HG02763 (cell line): Measurements from ENCODE around the gene GPRC5C.

Source experiments
- ATAC-seq: cut with Tn5 transposase; IDR thresholded peaks from one replicate; pipeline ENCODE4 v1.9.1; 2021; ENCODE audit warnings: mild to moderate bottlenecking, moderate library complexity; ENCODE audit not compliant: unreplicated experiment

Gene GPRC5C

GRCh38 chr17:74431568-74432423 lies at the start of gene GPRC5C:
Gene GPRC5C, plus strand, starts transcription at chr17:74432088. Its CDS starts 7,689 bp downstream, at chr17:74439777.
- no peak for ATAC-seq

- no peak for ATAC-seq
Observed at GRCh38 chr17:74383141-74383540, 48.7 kb upstream of the GPRC5C start.

GRCh38 chr17:74385201-74385600 lies 46.7 kb upstream of the GPRC5C start:
- no peak for ATAC-seq

GRCh38 chr17:74386386-74386785 lies 45.5 kb upstream of the GPRC5C start:
- no peak for ATAC-seq

GRCh38 chr17:74387365-74388218 lies 44.3 kb upstream of the GPRC5C start:
- no peak for ATAC-seq

- no peak for ATAC-seq
Observed at GRCh38 chr17:74389084-74389753, 42.7 kb upstream of the GPRC5C start.

GRCh38 chr17:74389937-74390679 lies 41.8 kb upstream of the GPRC5C start:
- ATAC-seq, result no peak

- no peak for ATAC-seq
Observed at GRCh38 chr17:74390680-74391653, 40.9 kb upstream of the GPRC5C start.

- ATAC-seq, result no peak
Observed at GRCh38 chr17:74391771-74392170, 40.1 kb upstream of the GPRC5C start.

GRCh38 chr17:74392848-74393247 lies 39.0 kb upstream of the GPRC5C start:
- ATAC-seq, result no peak

- no peak for ATAC-seq
Observed at GRCh38 chr17:74393346-74393942, 38.4 kb upstream of the GPRC5C start.

- no peak for ATAC-seq
Observed at GRCh38 chr17:74394275-74394950, 37.5 kb upstream of the GPRC5C start.

- ATAC-seq, result no peak
Observed at GRCh38 chr17:74394977-74395376, 36.9 kb upstream of the GPRC5C start.

- ATAC-seq, result no peak
Observed at GRCh38 chr17:74396567-74396966, 35.3 kb upstream of the GPRC5C start.

- ATAC-seq, result no peak
Observed at GRCh38 chr17:74402048-74402447, 29.8 kb upstream of the GPRC5C start.

- no peak for ATAC-seq
Observed at GRCh38 chr17:74403512-74404137, 28.3 kb upstream of the GPRC5C start.

- no peak for ATAC-seq
Observed at GRCh38 chr17:74404218-74404617, 27.7 kb upstream of the GPRC5C start.

GRCh38 chr17:74404789-74405188 lies 27.1 kb upstream of the GPRC5C start:
- ATAC-seq, result no peak
